Suprapubic skin (tissue), 4 donors: ENCODE data around the gene DALRD3. TPM values are rescaled to one million over a fixed set of nuclear protein-coding genes. Genes with fewer than 3 reads are reported as not detected.

ENCODE experiments used
- DNase-seq, 2 donors: peaks; one replicate each; pipeline ENCODE4 v3.0.0-alpha.2; 2019; ENCODE audit warnings: low spot score in 2 of 2
- H3K27ac ChIP-seq: fragments of 200-600 bp; sonication (generic); one replicate; pipeline ENCODE4 v1.5.1; 2019
- H3K27me3 ChIP-seq: fragments of 200-600 bp; sonication (generic); one replicate; pipeline ENCODE4 v1.5.1; 2019
- H3K36me3 ChIP-seq: fragments of 200-600 bp; sonication (generic); one replicate; pipeline ENCODE4 v1.5.1; 2019
- H3K4me1 ChIP-seq: fragments of 200-600 bp; sonication (generic); one replicate; pipeline ENCODE4 v1.5.1; 2019
- H3K4me3 ChIP-seq: fragments of 200-600 bp; sonication (generic); one replicate; pipeline ENCODE4 v1.5.1; 2019; ENCODE audit warnings: mild to moderate bottlenecking
- H3K9me3 ChIP-seq: fragments of 200-600 bp; sonication (generic); one replicate; pipeline ENCODE4 v1.5.1; 2019
- CTCF ChIP-seq, 2 donors: fragments of 200-600 bp in 1 of 2; fragments of 450-650 bp in 1 of 2; sonication (generic) in 1 of 2; IDR thresholded peaks; one replicate each; pipeline ENCODE4 v1.5.1; 2016 to 2019; ENCODE audit warnings: antibody characterized with exemption in 2 of 2, mild to moderate bottlenecking in 1 of 2, moderate library complexity in 1 of 2
- EP300 ChIP-seq: sonication (generic); formaldehyde crosslinking; IDR thresholded peaks from one replicate; pipeline ENCODE4 v1.6.1; 2017; ENCODE audit warnings: antibody characterized with exemption
- POLR2A ChIP-seq, 2 donors: fragments of 450-650 bp; IDR thresholded peaks; one replicate each; pipeline ENCODE4 v1.6.1; 2017; ENCODE audit warnings: antibody characterized with exemption in 2 of 2, mild to moderate bottlenecking in 2 of 2, moderate library complexity in 2 of 2
- POLR2AphosphoS5 ChIP-seq, 3 donors: sonication (generic); formaldehyde crosslinking; IDR thresholded peaks; one replicate each; pipeline ENCODE4 v1.6.1; 2017; ENCODE audit warnings: antibody characterized with exemption in 3 of 3
- WGBS: methylation state at CpG from one replicate; pipeline ENCODE4 v1.1.5; 2018; 5-methylcytosine and 5-hydroxymethylcytosine counted together
- total RNA-seq, 4 donors: library from RNA; depleted of rRNA; stranded (reverse); fragments of >200 nt; gene quantifications; one replicate each; pipeline ENCODE4 v1.1.0, GENCODE V29; 2016

The DALRD3 gene
- total RNA-seq, 4 donors from 2014 or later = 44.3 to 55.4 (median 50.7) TPM

GRCh38 chr3:48985831-48986376, 32.5 kb downstream of the DALRD3 start:
- WGBS = 94% methylated on average over 7 of the region's 7 CpGs
- peaks cover 48% of the 10 kb centered on the region for H3K36me3 ChIP-seq

GRCh38 chr3:48984663-48985062, 33.7 kb downstream of the DALRD3 start:
- no peak overlapping the region for H3K4me3 ChIP-seq
- DNase-seq = no peak
- peaks cover 13% of the 10 kb centered on the region for H3K4me1 ChIP-seq
- H3K27me3 ChIP-seq = no peaks in the 10 kb centered on the region
- H3K36me3 ChIP-seq = peaks cover 61% of the 10 kb centered on the region
- no peak for TF ChIP-seq EP300
- TF ChIP-seq CTCF (IDR thresholded peaks at IDR 0.05) = no peak
- no peak for TF ChIP-seq POLR2AphosphoS5 (IDR thresholded peaks at IDR 0.05)
- TF ChIP-seq POLR2A (IDR thresholded peaks at IDR 0.05) = no peak
- H3K27ac ChIP-seq = no peak overlapping the region
- no peaks in the 10 kb centered on the region for H3K9me3 ChIP-seq

More at GRCh38 chr3:48985831-48986376, 32.5 kb downstream of the DALRD3 start:
- no peaks in the 10 kb centered on the region for H3K9me3 ChIP-seq
- no peak for DNase-seq
- no peak overlapping the region for H3K4me3 ChIP-seq
- H3K27me3 ChIP-seq = no peaks in the 10 kb centered on the region
- TF ChIP-seq EP300 (no peak), CTCF (IDR thresholded peaks at IDR 0.05) (no peak), POLR2A (IDR thresholded peaks at IDR 0.05) (no peak)
- H3K27ac ChIP-seq = no peak overlapping the region
- peaks cover 23% of the 10 kb centered on the region for H3K4me1 ChIP-seq

GRCh38 chr3:48983096-48983495, 35.3 kb downstream of the DALRD3 start:
- DNase-seq = no peak
- peaks cover 4% of the 10 kb centered on the region for H3K4me1 ChIP-seq
- H3K9me3 ChIP-seq = no peaks in the 10 kb centered on the region
- TF ChIP-seq POLR2A (IDR thresholded peaks at IDR 0.05) = no peak
- no peak for TF ChIP-seq CTCF (IDR thresholded peaks at IDR 0.05)
- TF ChIP-seq POLR2AphosphoS5 (IDR thresholded peaks at IDR 0.05) = no peak
- no peak for TF ChIP-seq EP300
- 98% methylated on average over 4 of the region's 4 CpGs for WGBS
- H3K27me3 ChIP-seq = no peaks in the 10 kb centered on the region
- peaks cover 72% of the 10 kb centered on the region for H3K36me3 ChIP-seq
- no peak overlapping the region for H3K4me3 ChIP-seq
- H3K27ac ChIP-seq = no peak overlapping the region

- Histone ChIP-seq H3K9me3 (no peaks in the 10 kb centered on the region), H3K4me1 (peaks cover 5% of the 10 kb centered on the region), H3K36me3 (peaks cover 76% of the 10 kb centered on the region), H3K4me3 (no peak overlapping the region), H3K27ac (no peak overlapping the region), H3K27me3 (no peaks in the 10 kb centered on the region)
- WGBS = 82% methylated on average over 5 of the region's 5 CpGs
- TF ChIP-seq POLR2AphosphoS5 (IDR thresholded peaks at IDR 0.05) (no peak), POLR2A (IDR thresholded peaks at IDR 0.05) (no peak), CTCF (IDR thresholded peaks at IDR 0.05) (no peak), EP300 (no peak)
- DNase-seq = no peak
Measured at GRCh38 chr3:48982686-48983085, 35.7 kb downstream of the DALRD3 start.

- Histone ChIP-seq H3K27ac (no peak overlapping the region), H3K4me3 (no peak overlapping the region), H3K27me3 (no peaks in the 10 kb centered on the region), H3K36me3 (peaks cover 83% of the 10 kb centered on the region), H3K9me3 (no peaks in the 10 kb centered on the region), H3K4me1 (peaks cover 8% of the 10 kb centered on the region)
- DNase-seq = no peak
- TF ChIP-seq POLR2AphosphoS5 (IDR thresholded peaks at IDR 0.05) (no peak), EP300 (no peak), CTCF (IDR thresholded peaks at IDR 0.05) (no peak), POLR2A (IDR thresholded peaks at IDR 0.05) (no peak)
Measured at GRCh38 chr3:48982016-48982415, 36.4 kb downstream of the DALRD3 start.
